Mesendoderm (in vitro differentiated cells): ENCODE results near the gene SCG5. TPM values are rescaled to one million over a fixed set of nuclear protein-coding genes. Genes with fewer than 3 reads are reported as not detected.

Experiments
- small RNA-seq: library from polyadenylated mRNA; stranded (forward); fragments of <200 nt; extraction: miRNeasy Mini kit (QIAGEN cat#:217004); gene quantifications from one replicate; pipeline ENCODE3, GENCODE V24; 2013; ENCODE audit not compliant: insufficient read depth

Gene SCG5

Small RNA genes within 50 kb of the gene (small RNA-seq; reads per million reads assigned to genes)
- gene RN7SL286P = not detected
